ENCODE data around the gene SHISAL2A. TPM values are rescaled to one million over a fixed set of nuclear protein-coding genes. Genes with fewer than 3 reads are reported as not detected.
A peak's percentile ranks its signal among the peaks of the same experiment; 100 is the strongest.

SHISAL2A gene
- polyA plus RNA-seq, 3 donors, result 0.03 to 0.28 TPM; not detected in 1

DNA sequence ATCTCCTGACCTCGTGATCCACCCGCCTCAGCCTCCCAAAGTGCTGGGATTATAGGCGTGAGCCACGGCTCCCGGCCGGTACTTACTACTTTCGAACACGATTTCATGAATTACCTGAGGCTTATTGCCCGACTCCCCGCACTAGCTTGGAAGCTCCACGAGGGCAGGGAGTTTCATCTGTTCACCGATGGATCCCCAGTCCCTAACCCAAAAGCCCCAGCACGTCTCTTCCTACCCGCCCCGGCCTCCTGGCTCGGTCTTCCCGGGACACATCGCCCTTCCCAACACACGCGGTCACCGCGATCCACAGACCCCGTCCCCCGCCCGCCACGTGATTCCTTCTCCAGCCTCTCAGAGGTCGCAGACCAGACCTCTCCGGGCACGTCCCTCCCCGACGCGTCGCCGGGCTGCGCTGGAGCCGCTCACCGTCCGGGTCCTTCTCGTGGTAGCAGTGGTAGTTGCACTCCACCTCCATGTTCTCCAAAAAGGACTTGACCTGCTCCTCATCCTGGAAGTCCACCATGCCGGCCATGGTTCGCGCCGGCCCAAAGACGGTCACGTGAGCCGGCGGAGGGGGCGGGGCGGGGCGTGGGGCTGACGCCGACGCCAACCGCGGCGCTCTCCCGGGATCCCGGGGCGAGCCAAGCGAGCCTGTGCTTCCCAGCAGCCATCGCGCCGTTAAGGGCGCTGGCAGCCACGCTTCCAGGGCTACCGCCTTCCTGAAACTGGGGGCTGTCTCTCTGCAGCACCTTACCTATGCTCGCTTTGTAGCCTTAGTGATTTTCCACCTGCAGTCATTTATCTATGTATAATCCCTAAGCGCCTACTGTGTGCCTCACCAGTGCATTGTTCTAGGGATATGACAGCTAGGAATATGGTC, 65.1 kb downstream of the SHISAL2A start, which contains the start of gene COA7:
Gene COA7 (minus strand): TSS at position 553 of the 880 bp plus-strand sequence. CDS start 21 bp downstream, at position 532.
- WGBS (ENCODE audit: insufficient coverage), result 3% methylated on average over 64 of the region's 68 CpGs
- Histone ChIP-seq H3K79me2 (ENCODE audit: insufficient read depth, low read length) (peaks cover 42% of the 10 kb centered on the region), H3K27ac (ENCODE audit: low read depth in 1 of 2, low read length in 2 of 2) (peak within 1 kb of the TSS; percentile 71 to 88), H3K4me1 (ENCODE audit: control insufficient read depth in 1 of 2, insufficient read depth in 2 of 2, low read length in 2 of 2) (peaks cover 19 to 29% of the 10 kb centered on the region in 2 donors), H3K27me3 (ENCODE audit: control insufficient read depth in 2 of 2, insufficient read depth in 2 of 2, low read length in 2 of 2) (no peaks in the 10 kb centered on the region), H3K9me3 (replicated peaks in 1 of 2; ENCODE audit: control insufficient read depth in 1 of 2, insufficient read depth in 1 of 2, low read length in 2 of 2) (no peaks in the 10 kb centered on the region), H3K9ac (ENCODE audit: insufficient read depth, low read length, poor library complexity, severe bottlenecking) (peak within 1 kb of the TSS; percentile 76), H3K4me2 (replicated peaks; ENCODE audit: extremely low read depth, low read length, poor library complexity, severe bottlenecking) (peak within 1 kb of the TSS; percentile 77), H3K36me3 (replicated peaks in 1 of 2; ENCODE audit: control insufficient read depth in 1 of 2, insufficient read depth in 2 of 2, low read length in 2 of 2) (peaks cover under 1% of the 10 kb centered on the region in 2 donors), H3K4me3 (replicated peaks in 1 of 3; ENCODE audit: low read depth in 2 of 3, low read length in 3 of 3) (peak within 1 kb of the TSS; percentile 67 to 97 (median 92)), H4K20me1 (ENCODE audit: insufficient read depth, low read length) (no peaks in the 10 kb centered on the region), H2AFZ (ENCODE audit: insufficient read depth, low read depth, low read length, poor library complexity, severe bottlenecking) (peak within 1 kb of the TSS; percentile 99)
- Mint-ChIP-seq H3K9me3 (no peaks in the 10 kb centered on the region), H3K27ac (peak within 1 kb of the TSS; percentile 87 to 96 (median 92)), H3K36me3 (peaks cover under 1 to 4% of the 10 kb centered on the region in 2 donors), H3K4me1 (peaks cover 34% of the 10 kb centered on the region), H3K4me3 (peak within 1 kb of the TSS; percentile 96), H3K27me3 (ENCODE audit: low read depth in 3 of 3) (peaks cover 0 to 3% (median 1%) of the 10 kb centered on the region in 3 donors)
- intact Hi-C loops (cut with micrococcal nuclease), result loop anchor here (10.0 kb wide), 2 partner anchors 293 to 643 kb away; partner anchors contain the start of genes BTF3L4 (in 1 of the 2), ORC1 (in 1 of the 2), PRPF38A (in 1 of the 2) and TXNDC12 (in 1 of the 2)
- TF ChIP-seq, protein P1, sequence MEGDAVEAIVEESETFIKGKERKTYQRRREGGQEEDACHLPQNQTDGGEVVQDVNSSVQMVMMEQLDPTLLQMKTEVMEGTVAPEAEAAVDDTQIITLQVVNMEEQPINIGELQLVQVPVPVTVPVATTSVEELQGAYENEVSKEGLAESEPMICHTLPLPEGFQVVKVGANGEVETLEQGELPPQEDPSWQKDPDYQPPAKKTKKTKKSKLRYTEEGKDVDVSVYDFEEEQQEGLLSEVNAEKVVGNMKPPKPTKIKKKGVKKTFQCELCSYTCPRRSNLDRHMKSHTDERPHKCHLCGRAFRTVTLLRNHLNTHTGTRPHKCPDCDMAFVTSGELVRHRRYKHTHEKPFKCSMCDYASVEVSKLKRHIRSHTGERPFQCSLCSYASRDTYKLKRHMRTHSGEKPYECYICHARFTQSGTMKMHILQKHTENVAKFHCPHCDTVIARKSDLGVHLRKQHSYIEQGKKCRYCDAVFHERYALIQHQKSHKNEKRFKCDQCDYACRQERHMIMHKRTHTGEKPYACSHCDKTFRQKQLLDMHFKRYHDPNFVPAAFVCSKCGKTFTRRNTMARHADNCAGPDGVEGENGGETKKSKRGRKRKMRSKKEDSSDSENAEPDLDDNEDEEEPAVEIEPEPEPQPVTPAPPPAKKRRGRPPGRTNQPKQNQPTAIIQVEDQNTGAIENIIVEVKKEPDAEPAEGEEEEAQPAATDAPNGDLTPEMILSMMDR (IDR thresholded peaks at IDR 0.05), result no peak
- DNase-seq, result peak; percentile 63 to 68 (median 67)

All from CD14-positive monocyte (primary cell).